B cell (primary cell): Measurements from ENCODE around the gene RAB11B. TPM values are rescaled to one million over a fixed set of nuclear protein-coding genes. Genes with fewer than 3 reads are reported as not detected.

Experiments
- polyA plus RNA-seq: library from polyadenylated mRNA; depleted of rRNA; stranded (reverse); fragments of >200 nt; gene quantifications from 2 replicates; pipeline ENCODE4 v1.2.3, GENCODE V29; 2012
- small RNA-seq: library from RNA; depleted of rRNA; stranded (forward); fragments of <200 nt; gene quantifications from one replicate; pipeline ENCODE3, GENCODE V24; 2012; ENCODE audit warnings: low replicate concordance, low read depth; ENCODE audit not compliant: insufficient read length
- total RNA-seq, 2 donors: library from RNA; stranded (reverse); fragments of 120-200 nt in 1 of 2; gene quantifications; 1 replicate in 1 of 2; 2 replicates in 1 of 2; pipeline versions ENCODE4 v1.2.3 to v1.2.4, GENCODE V29; 2013 to 2022

Gene RAB11B
- total and polyA plus RNA-seq, 2 donors (not counting 1 experiment from before 2014, with no cell fraction given), result 130 to 165 TPM

Small RNA genes within 50 kb of the gene (small RNA-seq; reads per million reads assigned to genes)
- gene MIR4999, result 0.76 reads per million

Other genes starting within 250 kb of the RAB11B start
- not detected in 2 replicates for gene FBN3, start 240.8 kb upstream of the RAB11B start, total RNA-seq
- not detected in 2 replicates for gene FBN3, start 240.8 kb upstream of the RAB11B start, polyA plus RNA-seq
- 125 and 146 TPM in 2 replicates for gene CERS4, start 181.0 kb upstream of the RAB11B start, total RNA-seq
- gene CERS4, start 181.0 kb upstream of the RAB11B start, polyA plus RNA-seq, result 98.2 and 104 TPM in 2 replicates
- gene CD320, start 82.0 kb upstream of the RAB11B start, total RNA-seq, result 28.7 and 30.5 TPM in 2 replicates
- 22.2 and 32.6 TPM in 2 replicates for gene CD320, start 82.0 kb upstream of the RAB11B start, polyA plus RNA-seq
- 23.2 and 28.6 TPM in 2 replicates for gene NDUFA7, start 69.0 kb upstream of the RAB11B start, total RNA-seq
- gene NDUFA7, start 69.0 kb upstream of the RAB11B start, polyA plus RNA-seq, result 50.4 and 71.7 TPM in 2 replicates
- 2,435 and 2,579 TPM in 2 replicates for gene RPS28, start 68.9 kb upstream of the RAB11B start, total RNA-seq
- 830 and 1,800 TPM in 2 replicates for gene RPS28, start 68.9 kb upstream of the RAB11B start, polyA plus RNA-seq
- 0.27 TPM in 1 of 2 replicates, not detected in the other for gene KANK3, start 47.1 kb upstream of the RAB11B start, total RNA-seq
- gene KANK3, start 47.1 kb upstream of the RAB11B start, polyA plus RNA-seq, result 0.34 and 0.35 TPM in 2 replicates
- gene ANGPTL4, start 26.2 kb upstream of the RAB11B start, total RNA-seq, result not detected in 2 replicates
- not detected in 2 replicates for gene ANGPTL4, start 26.2 kb upstream of the RAB11B start, polyA plus RNA-seq
- 22.9 and 24.8 TPM in 2 replicates for gene MARCHF2, start 22.9 kb downstream of the RAB11B start, total RNA-seq
- 50.5 and 52.6 TPM in 2 replicates for gene MARCHF2, start 22.9 kb downstream of the RAB11B start, polyA plus RNA-seq
- 207 and 221 TPM in 2 replicates for gene HNRNPM, start 54.6 kb downstream of the RAB11B start, total RNA-seq
- 137 and 229 TPM in 2 replicates for gene HNRNPM, start 54.6 kb downstream of the RAB11B start, polyA plus RNA-seq
- gene PRAM1, start 112.3 kb downstream of the RAB11B start, total RNA-seq, result 0.91 and 1.2 TPM in 2 replicates
- 1.5 and 1.7 TPM in 2 replicates for gene PRAM1, start 112.3 kb downstream of the RAB11B start, polyA plus RNA-seq
- gene ZNF414, start 123.8 kb downstream of the RAB11B start, total RNA-seq, result 40.7 and 43.8 TPM in 2 replicates
- gene ZNF414, start 123.8 kb downstream of the RAB11B start, polyA plus RNA-seq, result 35.0 and 52.0 TPM in 2 replicates
- gene MYO1F, start 187.1 kb downstream of the RAB11B start, total RNA-seq, result 126 TPM in 2 replicates
- gene MYO1F, start 187.1 kb downstream of the RAB11B start, polyA plus RNA-seq, result 65.5 and 76.3 TPM in 2 replicates
- 0.39 and 0.59 TPM in 2 replicates for gene ADAMTS10, start 220.4 kb downstream of the RAB11B start, total RNA-seq
- gene ADAMTS10, start 220.4 kb downstream of the RAB11B start, polyA plus RNA-seq, result 1.8 and 3.6 TPM in 2 replicates
- not detected in 2 replicates for gene NFILZ, start 240.3 kb downstream of the RAB11B start, total RNA-seq
- gene NFILZ, start 240.3 kb downstream of the RAB11B start, polyA plus RNA-seq, result not detected in 2 replicates